GM18505 (cell line): ENCODE data around the gene DEFB121.
"Not testable (repeated sequence)": the region's sequence is repeated elsewhere in the genome, so short reads cannot be mapped to it uniquely, and the experiment has no call there.

Experiments
- ATAC-seq: cut with Tn5 transposase; IDR thresholded peaks from one replicate; pipeline ENCODE4 v1.9.1; 2021; ENCODE audit not compliant: unreplicated experiment
- POLR2A ChIP-seq: IDR thresholded peaks from 4 replicates; pipeline ENCODE4 v1.6.1; 2011; ENCODE audit warnings: borderline replicate concordance; ENCODE audit not compliant: insufficient read depth, insufficient read length; ENCODE audit errors: extremely low read depth

DEFB121 gene

DNA sequence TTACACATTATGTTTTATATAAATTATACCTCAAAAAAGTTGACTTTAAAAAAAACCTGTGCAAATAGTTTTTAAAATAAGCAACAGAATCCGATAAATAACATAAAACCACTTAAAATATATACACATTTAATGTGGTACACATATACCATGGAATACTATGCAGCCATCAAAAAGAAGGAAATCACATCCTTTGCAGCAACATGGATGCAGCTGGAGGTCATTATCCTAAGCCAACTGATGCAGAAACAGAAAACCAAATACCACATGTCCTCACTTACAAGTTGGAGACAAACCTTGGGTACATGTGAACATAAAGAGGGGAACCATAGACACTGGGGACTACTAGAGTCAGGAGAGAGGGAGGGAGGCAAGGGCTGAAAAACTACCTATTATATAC, 4.0 kb upstream of the DEFB121 start:
- TF ChIP-seq POLR2A = no peak

DNA sequence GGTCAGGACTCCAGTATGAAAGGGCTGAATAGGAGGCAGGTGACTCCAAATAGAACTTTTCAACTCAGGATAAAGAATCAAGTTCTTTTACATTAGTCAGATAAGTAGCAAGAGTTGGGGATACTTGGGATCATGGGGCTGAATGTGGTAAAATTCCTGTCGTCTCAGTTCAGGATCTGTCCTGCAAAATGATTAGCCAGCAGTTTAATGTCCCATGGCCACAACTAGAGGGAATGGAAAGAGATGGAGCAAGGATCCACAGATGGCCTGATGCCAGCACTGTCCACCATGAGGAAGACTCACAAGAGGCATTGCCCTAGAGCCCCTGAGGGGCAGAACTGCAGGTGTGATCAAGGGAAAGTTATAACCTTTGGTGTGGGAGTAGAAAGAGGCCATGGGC, 2.1 kb downstream of the DEFB121 start:
- ATAC-seq = no peak
- TF ChIP-seq POLR2A = no peak

More for the DNA sequence above, 4.0 kb upstream of the DEFB121 start:
- ATAC-seq = no peak

DNA sequence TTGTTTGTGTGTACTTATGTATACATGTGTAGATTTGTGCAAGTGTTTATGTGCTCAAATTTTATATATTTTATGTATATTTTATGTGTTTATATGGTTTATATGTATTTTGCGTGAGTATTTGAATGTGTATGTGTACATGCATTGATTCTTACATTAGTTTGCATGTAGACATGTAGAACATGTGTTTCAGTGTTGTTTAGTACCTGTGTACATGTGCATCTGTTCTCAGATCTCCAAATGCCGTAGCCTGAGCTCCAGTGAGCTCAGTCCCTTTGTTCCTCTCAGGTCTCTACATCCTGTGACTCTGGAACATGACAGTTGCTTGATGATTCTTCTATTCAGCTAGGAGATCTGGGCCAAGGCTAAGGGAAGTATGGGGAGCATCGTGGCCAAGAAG, 11.1 kb downstream of the DEFB121 start:
- no peak for ATAC-seq
- no peak for TF ChIP-seq POLR2A

DNA sequence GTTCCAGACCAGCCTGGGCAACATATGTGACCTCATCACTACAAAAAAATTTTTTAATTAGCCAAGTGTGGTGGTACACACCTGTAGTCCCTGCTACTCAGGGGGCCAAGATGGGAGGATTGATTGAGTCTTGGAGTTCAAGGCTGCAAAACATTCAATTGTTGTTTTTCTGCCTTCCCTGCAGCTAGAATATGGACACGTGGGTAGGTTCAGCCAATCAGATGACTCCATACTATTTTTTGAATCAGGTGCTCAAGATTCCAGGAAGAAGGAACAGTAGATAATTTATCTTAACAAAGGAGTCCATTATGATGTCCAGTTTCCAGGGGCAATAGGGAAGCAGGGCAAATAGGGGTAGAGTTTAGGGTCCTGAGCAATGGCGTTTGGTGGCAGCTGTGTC, 13.2 kb downstream of the DEFB121 start:
- TF ChIP-seq POLR2A = no peak

DNA sequence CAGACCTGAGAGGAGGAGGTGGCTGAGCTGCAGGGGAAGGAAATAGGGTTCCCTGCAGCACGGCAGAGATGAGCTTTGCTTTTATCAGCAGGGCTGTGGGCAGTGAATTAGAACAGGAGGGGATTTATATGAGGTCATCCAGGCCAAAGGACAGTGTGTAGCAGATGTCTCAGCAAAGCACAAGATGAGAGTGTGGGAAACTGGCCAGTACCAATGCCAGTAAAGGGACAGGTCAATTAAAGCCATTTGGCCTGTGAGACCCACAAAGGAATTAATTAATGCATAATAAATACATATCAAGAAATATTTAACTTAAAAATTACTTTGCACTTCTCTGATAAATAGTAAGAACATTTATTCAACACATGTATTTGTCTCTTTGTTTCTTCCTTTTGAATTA, 15.5 kb downstream of the DEFB121 start, which contains the start of gene DEFB119:
DEFB119 (minus strand) TSS at position 101 of the 400 bp plus-strand sequence. CDS start 107 bp downstream, outside the sequence.
- ATAC-seq = no peak

More for the DNA sequence above, 13.2 kb downstream of the DEFB121 start:
- no peak for ATAC-seq

DNA sequence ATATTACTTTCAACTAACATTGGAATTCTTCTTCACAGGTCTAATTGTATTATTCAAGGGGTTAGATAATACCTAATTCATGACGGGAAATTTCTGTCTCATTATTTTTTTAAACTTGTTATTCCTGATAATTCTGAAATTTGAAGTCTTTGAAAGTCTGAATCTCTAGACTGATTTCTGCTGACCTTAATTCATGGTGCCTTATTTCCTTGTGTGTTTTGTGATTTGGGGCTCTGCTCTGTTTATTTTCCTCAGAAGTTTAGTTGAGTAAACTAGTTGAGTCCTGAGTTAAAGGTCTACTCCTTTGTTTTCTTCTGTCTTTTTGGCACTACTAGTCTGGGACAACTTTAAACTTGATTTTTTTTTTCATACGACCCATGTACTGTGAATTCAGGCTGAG, 31.7 kb downstream of the DEFB121 start:
- TF ChIP-seq POLR2A = no peak
- no peak for ATAC-seq

More for the DNA sequence above, 15.5 kb downstream of the DEFB121 start, which contains the start of gene DEFB119:
- TF ChIP-seq POLR2A = no peak

DNA sequence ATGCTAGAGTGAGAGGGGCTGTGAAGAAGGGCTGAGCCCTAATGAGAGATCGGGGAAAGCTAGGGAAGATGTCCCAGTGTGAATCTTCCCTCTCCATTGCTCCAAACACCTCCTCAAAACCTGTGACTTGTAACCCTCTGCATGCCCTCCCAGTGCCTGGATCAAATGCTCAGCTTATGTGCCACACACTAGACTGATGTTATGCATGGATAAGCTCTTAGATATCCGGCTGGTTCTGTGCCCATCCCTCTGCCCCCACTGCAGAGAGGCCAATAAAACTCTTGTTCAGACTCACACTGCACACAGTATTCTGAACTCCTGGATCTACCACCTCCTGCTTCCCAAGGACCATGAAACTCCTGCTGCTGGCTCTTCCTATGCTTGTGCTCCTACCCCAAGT, 37.7 kb downstream of the DEFB121 start, which contains the start of gene DEFB118:
DEFB118 (plus strand) TSS at position 301 of the 400 bp plus-strand sequence; CDS start at position 351, 50 bp downstream.
- ATAC-seq = no peak
- no peak for TF ChIP-seq POLR2A

DNA sequence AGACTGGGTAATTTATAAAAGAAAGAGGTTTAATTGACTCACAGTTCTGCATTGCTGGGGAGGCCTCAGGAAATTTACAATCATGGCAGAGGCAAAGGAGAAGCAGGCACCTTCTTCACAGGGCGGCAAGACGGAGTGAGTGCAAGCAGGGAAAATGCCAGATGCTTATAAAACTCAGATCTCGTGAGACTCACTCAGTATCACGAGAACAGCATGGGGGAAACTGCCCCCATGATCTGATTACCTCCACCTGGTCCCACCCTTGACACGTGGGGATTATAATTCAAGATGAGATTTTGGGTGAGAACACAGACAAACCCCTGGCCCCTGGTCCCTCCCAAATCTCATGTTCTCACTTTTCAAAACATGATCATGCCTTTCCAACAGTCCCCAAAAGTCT, 41.7 kb downstream of the DEFB121 start:
- not testable (repeated sequence) for ATAC-seq

DNA sequence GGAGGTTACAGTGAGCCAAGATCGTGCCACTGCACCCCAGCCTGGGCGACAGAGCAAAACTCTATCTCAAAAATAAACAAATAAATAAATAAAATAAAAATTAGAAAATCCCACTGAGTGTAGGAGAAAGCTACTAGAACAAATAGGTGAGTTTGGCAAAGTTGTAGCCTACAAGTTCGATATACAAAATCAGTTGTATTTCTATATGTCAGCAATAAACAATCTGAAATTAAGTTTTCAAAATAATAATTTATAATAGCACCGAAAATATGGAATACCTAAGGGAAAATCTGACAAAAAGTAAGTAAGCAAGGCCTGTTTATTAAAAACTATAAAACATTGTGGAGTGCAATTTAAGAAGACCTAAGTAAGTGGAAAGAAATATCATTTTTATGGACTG, 42.7 kb downstream of the DEFB121 start:
- no peak for ATAC-seq
- no peak for TF ChIP-seq POLR2A

DNA sequence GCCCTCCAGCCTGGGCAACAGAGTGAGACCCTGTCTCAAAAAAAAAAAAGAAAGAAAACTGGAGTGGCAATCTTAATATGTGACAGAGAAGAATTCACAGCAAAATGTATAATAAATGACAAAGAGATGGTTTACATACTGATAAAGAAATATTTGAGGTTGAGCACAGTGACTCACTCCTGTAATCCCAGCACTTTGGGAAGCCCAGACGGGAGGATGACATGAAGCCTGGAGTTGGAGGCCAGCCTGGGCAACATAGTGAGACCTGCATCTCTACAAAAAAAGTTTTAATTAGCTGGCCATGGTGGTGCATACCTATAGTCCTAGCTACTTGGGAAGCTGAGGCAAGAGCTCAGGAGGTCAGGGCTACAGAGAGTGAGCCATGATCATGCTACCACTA, 50.0 kb downstream of the DEFB121 start:
- TF ChIP-seq POLR2A = no peak
- no peak for ATAC-seq
